ENCODE data around the gene SEC14L5.
"Not testable (repeated sequence)": the region's sequence is repeated elsewhere in the genome, so short reads cannot be mapped to it uniquely, and the experiment has no call there.

SEC14L5 gene

DNA sequence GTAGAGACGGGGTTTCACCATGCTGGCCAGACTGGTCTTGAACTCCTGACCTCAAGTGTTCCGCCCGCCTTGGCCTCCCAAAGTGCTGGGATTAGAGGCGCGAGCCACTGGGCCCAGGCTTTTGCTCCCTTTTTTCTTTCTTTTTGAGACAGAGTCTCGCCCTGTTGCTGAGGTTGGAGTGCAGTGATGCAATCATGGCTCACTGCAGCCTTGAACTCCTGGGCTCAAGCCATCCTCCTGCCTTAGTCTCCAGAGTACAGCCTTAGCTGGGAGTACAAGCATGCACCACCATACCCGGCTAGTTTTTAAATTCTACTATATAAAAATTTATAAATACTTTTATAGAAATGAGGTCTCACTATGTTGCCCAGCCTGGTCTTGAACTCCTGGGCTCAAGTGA lies 5.4 kb downstream of the SEC14L5 start:
- not testable (repeated sequence) for H2BK12ac ChIP-seq (ENCODE audit: low read length); H3K79me2 ChIP-seq (ENCODE audit: control insufficient read depth, insufficient read depth, low read length, poor library complexity); H3K36me3 ChIP-seq (ENCODE audit: control insufficient read depth in 1 of 2, insufficient read depth in 2 of 2, low read length in 2 of 2); H3K27ac ChIP-seq (ENCODE audit: low read depth, low read length); DNase-seq; H3K23ac ChIP-seq (ENCODE audit: low read length); H2BK5ac ChIP-seq (ENCODE audit: low read depth, low read length, poor library complexity); H3K9me3 ChIP-seq (ENCODE audit: insufficient read depth, low read depth, low read length); H3K9ac ChIP-seq (ENCODE audit: low read length); H3K4me3 ChIP-seq (ENCODE audit: low read depth, low read length); H2AFZ ChIP-seq (ENCODE audit: insufficient read depth, low read length, poor library complexity); H3K4me1 ChIP-seq (ENCODE audit: control insufficient read depth in 1 of 2, insufficient read depth in 2 of 2, low read length in 2 of 2); H3K18ac ChIP-seq (ENCODE audit: low read length); H4K12ac ChIP-seq (ENCODE audit: low read depth, low read length); H2BK120ac ChIP-seq (ENCODE audit: insufficient read depth, low read length, poor library complexity); H3K79me1 ChIP-seq (ENCODE audit: low read length); H3K27me3 ChIP-seq (ENCODE audit: insufficient read depth, low read length); H4K8ac ChIP-seq (ENCODE audit: low read depth, low read length); H3K4ac ChIP-seq (ENCODE audit: low read depth, low read length); H4K91ac ChIP-seq (ENCODE audit: low read depth, low read length); H3K4me2 ChIP-seq (ENCODE audit: low read length); H3K14ac ChIP-seq (ENCODE audit: low read length); H2AK5ac ChIP-seq (ENCODE audit: low read length)
- WGBS (ENCODE audit: extremely low coverage, insufficient coverage, insufficient read length): no CpG with 5 or more reads among the region's 7 CpGs

DNA sequence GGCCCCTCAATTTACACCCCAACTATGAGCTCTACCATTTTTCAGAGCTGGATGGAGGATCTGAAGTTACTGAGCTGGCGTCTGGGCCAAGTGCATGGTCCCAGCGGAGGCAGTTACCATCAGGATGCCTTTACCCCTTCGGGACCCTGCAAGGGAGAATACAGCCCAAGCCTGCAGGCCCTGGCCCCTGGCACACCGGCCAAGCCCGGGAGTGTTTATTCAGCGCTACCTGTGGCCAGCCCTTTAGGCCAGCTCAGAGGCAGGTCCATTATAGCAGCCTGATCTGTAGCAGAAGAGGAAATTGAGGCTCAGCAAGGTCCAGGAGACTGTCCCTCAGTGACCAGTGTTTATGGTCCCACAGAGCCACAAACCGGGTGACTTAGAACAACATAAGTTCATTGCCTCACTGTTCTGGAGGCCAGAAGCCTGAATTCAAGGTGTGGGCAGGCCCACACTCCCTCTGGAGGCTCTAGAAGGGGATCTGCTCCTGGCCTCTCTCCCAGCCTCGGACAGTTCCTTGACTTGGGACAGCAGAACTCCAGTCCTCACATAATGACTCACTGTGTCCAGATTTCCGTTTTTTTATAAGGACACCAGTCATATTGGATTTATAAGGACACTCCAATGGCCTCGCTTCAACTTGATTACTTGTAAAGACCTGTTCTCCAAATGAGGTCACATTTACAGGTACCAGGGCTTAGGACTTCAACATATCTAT lies 8.8 kb downstream of the SEC14L5 start:
- H3K9me3 ChIP-seq (ENCODE audit: insufficient read depth, low read depth, low read length): no peaks in the 10 kb centered on the region
- peaks cover 0 to 4% of the 10 kb centered on the region in 2 experiments for H3K4me1 ChIP-seq (ENCODE audit: control insufficient read depth in 1 of 2, insufficient read depth in 2 of 2, low read length in 2 of 2)
- H3K23ac ChIP-seq (ENCODE audit: low read length): no peak overlapping the region
- H3K9ac ChIP-seq (ENCODE audit: low read length): peak overlapping the region; percentile 14
- no peaks in the 10 kb centered on the region for H3K36me3 ChIP-seq (ENCODE audit: control insufficient read depth in 1 of 2, insufficient read depth in 2 of 2, low read length in 2 of 2)
- H2BK120ac ChIP-seq (ENCODE audit: insufficient read depth, low read length, poor library complexity): no peak overlapping the region
- no peak overlapping the region for H3K14ac ChIP-seq (ENCODE audit: low read length)
- no peaks in the 10 kb centered on the region for H3K79me2 ChIP-seq (ENCODE audit: control insufficient read depth, insufficient read depth, low read length, poor library complexity)
- H3K4me2 ChIP-seq (ENCODE audit: low read length): no peak overlapping the region
- DNase-seq: no peak
- H4K91ac ChIP-seq (ENCODE audit: low read depth, low read length): no peak overlapping the region
- no peak overlapping the region for H3K27ac ChIP-seq (ENCODE audit: low read depth, low read length)
- H2BK12ac ChIP-seq (ENCODE audit: low read length): no peak overlapping the region
- no peak overlapping the region for H3K4ac ChIP-seq (ENCODE audit: low read depth, low read length)
- H3K4me3 ChIP-seq (ENCODE audit: low read depth, low read length): no peak overlapping the region
- no peak overlapping the region for H2AFZ ChIP-seq (ENCODE audit: insufficient read depth, low read length, poor library complexity)
- WGBS (ENCODE audit: extremely low coverage, insufficient coverage, insufficient read length): no CpG with 5 or more reads among the region's 10 CpGs
- no peaks in the 10 kb centered on the region for H3K79me1 ChIP-seq (ENCODE audit: low read length)
- no peak overlapping the region for H4K8ac ChIP-seq (ENCODE audit: low read depth, low read length)
- H2AK5ac ChIP-seq (ENCODE audit: low read length): no peak overlapping the region
- H2BK5ac ChIP-seq (ENCODE audit: low read depth, low read length, poor library complexity): no peak overlapping the region
- no peaks in the 10 kb centered on the region for H3K27me3 ChIP-seq (ENCODE audit: insufficient read depth, low read length)
- no peak overlapping the region for H4K12ac ChIP-seq (ENCODE audit: low read depth, low read length)
- no peak overlapping the region for H3K18ac ChIP-seq (ENCODE audit: low read length)

GRCh38 chr16:4968278-4968677 lies 10.1 kb downstream of the SEC14L5 start:
- H3K9me3 ChIP-seq (ENCODE audit: insufficient read depth, low read depth, low read length); H3K27me3 ChIP-seq (ENCODE audit: insufficient read depth, low read length); H2AK5ac ChIP-seq (ENCODE audit: low read length); DNase-seq; H3K4me3 ChIP-seq (ENCODE audit: low read depth, low read length); H3K4me1 ChIP-seq (ENCODE audit: control insufficient read depth in 1 of 2, insufficient read depth in 2 of 2, low read length in 2 of 2); H4K8ac ChIP-seq (ENCODE audit: low read depth, low read length); H3K23ac ChIP-seq (ENCODE audit: low read length); H3K4me2 ChIP-seq (ENCODE audit: low read length); H3K79me2 ChIP-seq (ENCODE audit: control insufficient read depth, insufficient read depth, low read length, poor library complexity); H4K12ac ChIP-seq (ENCODE audit: low read depth, low read length); H2BK12ac ChIP-seq (ENCODE audit: low read length); H3K4ac ChIP-seq (ENCODE audit: low read depth, low read length); H3K14ac ChIP-seq (ENCODE audit: low read length); H3K9ac ChIP-seq (ENCODE audit: low read length); H3K36me3 ChIP-seq (ENCODE audit: control insufficient read depth in 1 of 2, insufficient read depth in 2 of 2, low read length in 2 of 2); H3K18ac ChIP-seq (ENCODE audit: low read length); H2BK120ac ChIP-seq (ENCODE audit: insufficient read depth, low read length, poor library complexity); H3K79me1 ChIP-seq (ENCODE audit: low read length); H3K27ac ChIP-seq (ENCODE audit: low read depth, low read length); H2BK5ac ChIP-seq (ENCODE audit: low read depth, low read length, poor library complexity); H4K91ac ChIP-seq (ENCODE audit: low read depth, low read length); H2AFZ ChIP-seq (ENCODE audit: insufficient read depth, low read length, poor library complexity): not testable (repeated sequence)
- WGBS (ENCODE audit: extremely low coverage, insufficient coverage, insufficient read length): no CpG with 5 or more reads among the region's 12 CpGs

DNA sequence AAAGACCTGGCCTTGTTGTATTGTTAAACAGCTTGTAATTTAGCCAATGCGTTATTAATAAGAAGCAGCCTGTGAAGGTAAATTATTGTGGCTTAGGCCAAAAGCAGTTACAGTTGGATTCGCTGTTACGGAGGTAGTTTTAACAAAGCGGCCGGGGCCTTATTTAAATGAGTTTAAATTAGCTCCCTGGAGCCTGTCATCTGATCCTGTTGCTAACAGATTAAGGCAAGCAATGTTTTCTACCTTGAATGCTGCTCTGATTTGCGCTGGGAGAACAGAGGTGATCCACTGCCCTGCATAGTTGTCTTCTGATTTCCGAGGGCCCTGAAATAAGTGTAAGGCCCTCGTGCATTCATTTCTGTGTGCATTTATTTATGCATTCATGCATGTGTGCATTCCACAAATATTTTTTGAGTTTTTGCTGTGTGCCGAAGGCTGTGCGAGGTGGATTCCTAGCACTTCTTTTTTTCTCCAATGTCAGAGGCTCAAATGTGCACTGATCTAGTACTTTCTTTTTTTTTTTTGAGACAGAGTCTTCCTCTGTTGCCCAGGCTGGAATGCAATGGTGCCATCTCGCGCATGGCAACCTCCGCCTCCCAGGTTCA lies 10.9 kb downstream of the SEC14L5 start:
- WGBS (ENCODE audit: extremely low coverage, insufficient coverage, insufficient read length): no CpG with 5 or more reads among the region's 13 CpGs
- peaks cover 0 to 4% of the 10 kb centered on the region in 2 experiments for H3K4me1 ChIP-seq (ENCODE audit: control insufficient read depth in 1 of 2, insufficient read depth in 2 of 2, low read length in 2 of 2)
- H4K8ac ChIP-seq (ENCODE audit: low read depth, low read length): no peak overlapping the region
- H3K18ac ChIP-seq (ENCODE audit: low read length): no peak overlapping the region
- no peak overlapping the region for H2BK12ac ChIP-seq (ENCODE audit: low read length)
- H3K23ac ChIP-seq (ENCODE audit: low read length): no peak overlapping the region
- no peak overlapping the region for H3K4me3 ChIP-seq (ENCODE audit: low read depth, low read length)
- no peaks in the 10 kb centered on the region for H3K79me2 ChIP-seq (ENCODE audit: control insufficient read depth, insufficient read depth, low read length, poor library complexity)
- peak in 1 of 2 donors; percentile 23 for DNase-seq
- H3K14ac ChIP-seq (ENCODE audit: low read length): no peak overlapping the region
- H4K91ac ChIP-seq (ENCODE audit: low read depth, low read length): no peak overlapping the region
- no peaks in the 10 kb centered on the region for H3K36me3 ChIP-seq (ENCODE audit: control insufficient read depth in 1 of 2, insufficient read depth in 2 of 2, low read length in 2 of 2)
- H2BK120ac ChIP-seq (ENCODE audit: insufficient read depth, low read length, poor library complexity): no peak overlapping the region
- H3K4me2 ChIP-seq (ENCODE audit: low read length): no peak overlapping the region
- no peak overlapping the region for H2AK5ac ChIP-seq (ENCODE audit: low read length)
- no peak overlapping the region for H3K9ac ChIP-seq (ENCODE audit: low read length)
- H4K12ac ChIP-seq (ENCODE audit: low read depth, low read length): no peak overlapping the region
- no peak overlapping the region for H3K4ac ChIP-seq (ENCODE audit: low read depth, low read length)
- no peaks in the 10 kb centered on the region for H3K27me3 ChIP-seq (ENCODE audit: insufficient read depth, low read length)
- no peaks in the 10 kb centered on the region for H3K9me3 ChIP-seq (ENCODE audit: insufficient read depth, low read depth, low read length)
- no peak overlapping the region for H2AFZ ChIP-seq (ENCODE audit: insufficient read depth, low read length, poor library complexity)
- no peaks in the 10 kb centered on the region for H3K79me1 ChIP-seq (ENCODE audit: low read length)
- no peak overlapping the region for H3K27ac ChIP-seq (ENCODE audit: low read depth, low read length)
- H2BK5ac ChIP-seq (ENCODE audit: low read depth, low read length, poor library complexity): no peak overlapping the region
